DMS53 (cell line): ENCODE measurements around the gene ACAD8.

Source experiments
- DNase-seq: peaks from one replicate; lab custom pipeline; 2025; lab: John Stamatoyannopoulos, UW

ACAD8 gene

DNA sequence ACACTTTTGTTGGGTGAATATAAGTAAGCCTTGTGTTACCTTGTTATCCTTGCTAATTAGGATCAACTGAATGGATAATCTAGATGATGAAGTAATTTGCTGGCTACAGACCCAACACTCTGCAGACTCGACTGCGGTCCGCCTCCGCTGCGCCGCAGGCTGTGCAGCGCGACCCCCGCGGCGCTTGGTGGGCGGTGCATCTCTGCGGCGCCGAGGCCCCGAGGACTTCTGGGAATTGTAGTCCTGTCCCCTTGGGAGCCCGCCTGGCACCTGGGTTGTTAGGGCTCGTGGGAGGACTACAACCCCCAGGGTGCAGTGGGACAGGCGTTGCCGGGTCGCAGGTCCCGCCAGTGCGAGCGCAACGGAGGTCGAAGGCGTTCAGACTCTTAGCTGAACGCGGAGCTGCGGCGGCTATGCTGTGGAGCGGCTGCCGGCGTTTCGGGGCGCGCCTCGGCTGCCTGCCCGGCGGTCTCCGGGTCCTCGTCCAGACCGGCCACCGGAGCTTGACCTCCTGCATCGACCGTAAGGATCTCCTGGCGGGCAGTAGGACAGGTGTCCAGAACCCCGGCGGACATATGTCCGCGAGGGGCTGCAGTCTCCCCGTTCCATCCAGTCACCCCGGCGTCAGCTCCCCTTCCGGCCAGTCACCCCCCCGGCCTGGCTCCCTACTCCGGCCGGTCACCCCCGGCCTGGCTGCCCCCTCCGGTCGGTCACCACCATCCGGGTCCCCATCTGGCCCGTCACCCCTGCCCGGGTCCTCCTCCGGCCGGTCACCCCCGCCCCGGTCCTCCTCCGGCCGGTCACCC lies at the start of gene ACAD8, which contains the start of gene THYN1:
ACAD8 (plus strand) TSS at position 381 of the 806 bp plus-strand sequence; CDS start at position 414, 33 bp downstream.
THYN1 (minus strand) TSS at position 165 of the 806 bp plus-strand sequence. CDS start 470 bp downstream, outside the sequence.
- peak; percentile 98 for DNase-seq

DNA sequence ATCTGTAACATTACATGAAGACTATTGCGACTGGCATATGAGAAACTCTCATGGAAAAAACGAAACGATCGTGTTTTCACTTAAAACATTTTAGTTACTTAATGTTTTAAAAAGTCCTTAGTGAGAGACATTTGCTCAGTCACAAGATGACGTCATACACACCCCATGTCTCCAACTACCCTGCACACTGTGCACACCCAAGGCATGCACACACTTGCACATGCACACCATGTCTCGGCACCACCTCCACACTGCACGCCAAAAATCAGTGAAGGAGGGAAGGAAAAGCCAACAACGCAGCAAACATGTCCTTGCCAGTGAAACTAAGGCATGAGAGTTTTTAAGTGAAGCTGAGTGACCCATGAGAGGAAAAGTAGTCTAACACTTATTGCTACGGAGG lies 47.6 kb upstream of the ACAD8 start:
- no peak for DNase-seq

DNA sequence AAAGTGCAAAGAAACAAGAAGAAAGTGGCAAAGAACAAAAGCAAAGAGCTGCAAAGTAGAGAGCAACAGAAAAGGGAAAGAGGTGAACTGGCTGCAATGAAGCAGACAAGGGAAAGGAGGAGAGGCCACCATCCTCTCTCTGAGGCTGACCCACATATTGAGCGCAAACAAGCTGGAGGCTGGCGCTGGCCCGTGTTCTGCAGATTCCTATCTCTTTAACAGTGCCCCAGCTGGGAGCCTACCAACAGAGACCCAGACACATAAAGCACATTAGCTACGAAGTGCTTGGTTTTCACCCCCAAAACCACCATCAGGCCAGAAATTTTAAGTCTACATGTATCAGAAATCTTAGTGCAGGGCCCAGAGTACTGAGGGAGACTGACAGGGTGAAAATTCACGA lies 47.2 kb upstream of the ACAD8 start:
- DNase-seq, result no peak

DNA sequence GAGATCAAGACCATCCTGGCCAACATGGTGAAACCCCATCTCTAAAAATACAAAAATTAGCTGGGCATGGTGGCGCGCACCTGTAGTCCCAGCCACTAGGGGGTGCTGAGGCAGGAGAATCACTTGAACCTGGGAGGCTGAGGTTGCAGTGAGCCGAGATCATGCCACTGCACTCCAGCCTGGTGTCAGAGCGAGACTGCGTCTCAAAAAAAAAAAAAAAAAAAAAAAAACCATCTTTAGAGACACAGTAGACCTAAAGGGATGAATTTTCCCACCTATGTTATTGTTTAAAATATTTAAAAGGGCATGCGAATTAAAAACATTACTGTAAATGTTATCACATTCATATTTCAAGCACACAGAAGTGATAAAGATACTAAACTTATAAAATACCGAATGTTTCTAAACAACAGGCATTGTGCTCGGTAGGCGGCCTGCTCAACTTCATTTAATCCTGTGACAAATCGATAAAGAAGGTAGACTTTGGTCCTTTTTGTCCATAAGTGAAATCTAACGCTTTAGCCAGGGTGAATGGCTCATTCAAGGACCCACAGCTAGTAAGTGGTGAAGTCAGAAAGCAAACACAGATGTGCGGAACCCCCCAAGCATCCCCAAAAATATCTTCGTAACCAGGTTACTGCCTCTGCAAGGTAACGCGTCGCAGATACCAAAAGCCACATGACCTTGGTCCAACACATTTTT lies 45.7 kb upstream of the ACAD8 start:
- DNase-seq, result peak; percentile 68

DNA sequence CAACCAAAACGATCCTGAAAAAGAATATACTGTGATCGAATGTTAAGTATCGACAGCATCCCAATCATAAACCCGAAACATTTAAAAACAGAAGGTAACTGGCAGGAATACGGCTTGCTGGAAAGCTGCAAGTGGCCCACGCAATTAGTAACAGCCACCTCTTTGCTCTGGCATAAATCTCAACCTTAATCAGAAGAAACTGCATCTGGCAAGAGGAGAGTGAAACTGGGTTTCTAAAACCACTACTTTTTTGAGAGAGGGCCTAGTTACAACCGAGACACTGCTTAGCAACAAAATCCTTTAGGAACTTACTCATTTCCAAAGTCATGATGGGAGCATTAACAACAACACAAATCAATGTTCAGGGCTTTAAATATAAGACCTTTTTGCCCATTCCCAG lies 37.5 kb upstream of the ACAD8 start:
- DNase-seq, result no peak

DNA sequence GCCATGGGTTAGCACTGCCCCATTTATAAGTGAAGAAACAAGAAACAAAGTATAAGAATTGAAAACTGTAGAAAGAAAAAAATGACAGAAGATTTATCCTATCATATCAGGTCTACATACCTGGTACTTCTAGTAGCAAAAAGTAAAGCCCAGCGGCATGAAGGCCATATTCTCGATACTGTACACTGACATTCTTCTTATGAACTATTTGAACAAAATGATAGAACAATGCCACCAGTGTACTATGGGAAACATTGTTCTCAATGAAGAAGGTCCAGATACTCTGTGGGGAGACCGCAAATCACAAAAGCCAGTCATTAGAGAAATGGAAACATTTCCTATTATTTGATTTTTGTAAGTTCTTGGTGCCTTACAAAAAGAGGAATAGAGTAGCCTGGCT lies 36.6 kb upstream of the ACAD8 start:
- no peak for DNase-seq

DNA sequence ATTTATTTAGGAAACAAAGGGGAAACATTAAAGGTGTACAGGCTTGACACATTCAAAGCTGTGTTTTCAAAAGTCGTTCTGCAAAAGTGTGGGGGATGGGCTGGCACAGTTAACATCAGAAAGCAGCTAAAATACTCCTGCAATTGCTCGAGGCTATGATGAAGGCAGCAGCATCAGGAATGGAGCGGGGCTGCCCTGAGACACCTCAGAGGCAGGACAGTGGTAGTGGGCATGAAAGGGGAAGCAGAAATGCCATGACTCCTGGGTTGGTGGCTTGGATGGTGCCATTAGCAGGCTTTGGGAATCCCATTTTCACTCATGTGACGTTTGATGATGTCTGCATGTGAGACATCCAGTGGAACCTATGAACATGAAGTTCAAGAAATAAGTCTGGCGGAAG lies 30.2 kb upstream of the ACAD8 start:
- peak; percentile 39 for DNase-seq

DNA sequence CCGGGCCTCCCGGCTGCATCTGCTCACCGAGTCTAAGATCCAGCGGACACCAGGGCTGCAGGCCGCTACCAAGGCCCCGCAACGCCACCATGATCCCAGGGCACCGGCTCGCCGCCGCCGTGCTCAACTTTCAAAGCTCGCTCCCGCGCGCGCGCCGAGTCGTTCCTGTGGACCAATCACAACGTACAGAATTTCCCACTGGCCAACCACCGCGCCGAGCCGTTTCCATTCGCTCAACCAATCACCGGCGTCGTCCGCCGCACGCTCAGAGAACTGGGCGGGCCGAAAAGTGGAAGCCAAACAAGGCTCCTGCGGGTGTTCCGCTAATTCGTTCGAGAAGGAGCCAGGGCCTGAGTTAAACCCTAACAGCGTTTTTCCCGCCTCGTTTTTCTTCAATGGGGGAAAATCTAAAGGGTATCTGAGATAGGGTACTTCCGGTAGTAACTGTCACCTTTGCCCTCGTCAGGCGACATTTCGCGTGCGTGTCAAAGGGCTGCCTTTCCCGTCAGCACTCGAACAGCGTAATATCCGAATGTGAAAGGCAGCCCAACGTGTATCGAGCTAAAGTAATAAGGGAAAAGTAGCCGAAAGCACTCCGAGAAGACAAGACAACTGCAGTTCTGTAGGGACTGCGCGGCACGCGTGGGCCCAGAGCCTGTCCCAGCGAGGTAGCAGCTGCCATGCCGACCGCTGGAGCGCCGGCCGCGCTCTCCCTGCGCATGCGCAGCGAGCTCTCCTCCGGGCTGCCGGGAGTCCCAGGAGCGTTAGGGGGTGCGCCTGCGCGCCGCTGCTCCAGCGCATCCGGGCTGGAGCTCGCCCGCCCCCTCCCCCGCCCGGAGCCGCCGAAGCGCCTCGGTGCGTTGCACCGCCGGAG lies 29.3 kb upstream of the ACAD8 start, which contains the start of the genes NCAPD3 and VPS26B:
NCAPD3 (minus strand) TSS at position 132 of the 874 bp plus-strand sequence; CDS start at position 91, 41 bp downstream.
VPS26B (plus strand) TSS at position 836 of the 874 bp plus-strand sequence. CDS start 452 bp downstream, outside the sequence.
- peak; percentile 99 for DNase-seq

DNA sequence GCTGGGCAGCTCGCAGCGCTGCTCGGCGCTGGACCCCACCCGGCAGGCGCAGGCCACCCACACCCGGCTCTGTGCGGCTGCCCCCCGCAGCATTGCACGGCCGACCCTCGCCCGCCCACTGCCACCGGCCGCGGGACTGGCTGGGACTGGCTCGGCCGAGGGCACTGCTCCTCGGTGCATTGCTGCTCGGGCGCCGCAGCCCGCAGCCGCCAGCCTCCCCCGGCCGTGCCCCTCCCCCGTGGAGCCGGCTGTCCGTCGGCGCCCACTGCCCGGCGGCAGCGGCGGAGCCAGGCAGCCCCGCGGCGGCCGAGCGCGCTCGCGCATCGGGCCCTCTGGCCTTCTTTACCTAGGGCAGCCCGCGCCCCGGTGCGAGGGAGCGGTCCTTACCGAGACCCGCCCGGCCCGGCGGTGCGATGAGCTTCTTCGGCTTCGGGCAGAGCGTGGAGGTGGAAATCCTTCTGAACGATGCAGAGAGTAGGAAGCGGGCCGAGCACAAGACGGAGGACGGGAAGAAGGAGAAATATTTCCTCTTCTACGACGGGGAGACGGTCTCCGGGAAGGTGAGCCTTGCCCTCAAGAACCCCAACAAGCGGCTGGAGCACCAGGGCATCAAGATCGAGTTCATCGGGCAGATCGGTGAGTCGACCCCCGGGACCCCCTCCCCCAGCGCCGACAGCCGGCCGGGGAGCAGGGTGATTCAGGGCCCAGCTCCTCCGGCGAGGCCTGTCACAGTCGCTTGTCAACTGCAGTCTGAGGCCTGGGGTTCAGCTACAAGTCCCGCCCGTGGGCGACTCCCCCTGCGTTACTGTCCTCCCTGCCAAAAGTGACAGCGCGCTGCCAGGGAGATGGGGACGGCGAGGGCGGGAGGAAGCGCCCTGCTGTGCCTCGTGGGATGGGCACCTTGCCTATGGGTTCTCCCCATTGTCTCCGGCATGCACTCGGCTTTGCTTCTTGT lies 28.4 kb upstream of the ACAD8 start:
- DNase-seq, result peak; percentile 78

DNA sequence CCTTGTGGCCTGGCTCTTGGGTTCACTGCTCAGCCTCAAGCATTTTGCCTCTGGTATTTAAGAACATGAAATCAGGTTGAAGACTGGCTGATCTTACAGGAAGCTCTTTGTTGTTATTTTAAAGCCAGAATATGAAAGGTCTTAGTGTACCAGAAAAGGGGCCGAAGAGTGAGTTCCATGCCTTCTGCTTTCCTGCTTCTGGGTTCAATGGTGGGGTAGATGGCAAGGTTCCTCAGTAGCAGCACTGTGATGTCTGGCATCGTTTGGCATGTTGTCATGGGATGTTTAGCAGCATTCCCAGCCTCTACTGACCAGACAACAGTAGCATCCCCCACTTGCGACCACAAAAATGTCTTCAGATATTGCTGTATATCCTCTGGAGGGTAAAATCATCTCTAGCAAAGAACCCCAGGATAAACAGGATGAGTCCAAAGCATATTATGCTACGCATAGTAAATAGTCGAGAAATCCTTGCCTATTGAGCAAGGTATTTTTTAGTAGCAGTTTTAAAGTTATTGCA lies 26.5 kb upstream of the ACAD8 start:
- DNase-seq, result no peak

DNA sequence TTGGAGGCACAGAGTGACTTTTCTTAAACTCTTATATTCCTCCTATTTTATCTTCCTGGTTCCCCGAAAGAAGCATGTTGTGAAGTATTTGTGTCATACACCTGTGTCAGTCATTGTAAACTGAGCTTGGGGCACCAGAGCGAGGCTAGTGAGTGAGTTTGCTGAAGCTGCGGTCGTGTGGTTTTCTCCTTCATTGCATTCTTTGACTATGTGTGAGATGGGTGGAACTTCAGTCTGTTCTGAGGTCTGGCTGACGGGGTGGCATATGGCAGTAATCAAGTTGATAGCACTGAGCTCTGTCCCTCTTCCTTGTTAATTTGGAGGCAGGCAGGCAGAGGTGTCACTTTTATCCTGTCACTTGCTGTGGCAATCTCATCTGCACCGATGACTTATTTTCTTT lies 24.7 kb upstream of the ACAD8 start:
- DNase-seq, result no peak

DNA sequence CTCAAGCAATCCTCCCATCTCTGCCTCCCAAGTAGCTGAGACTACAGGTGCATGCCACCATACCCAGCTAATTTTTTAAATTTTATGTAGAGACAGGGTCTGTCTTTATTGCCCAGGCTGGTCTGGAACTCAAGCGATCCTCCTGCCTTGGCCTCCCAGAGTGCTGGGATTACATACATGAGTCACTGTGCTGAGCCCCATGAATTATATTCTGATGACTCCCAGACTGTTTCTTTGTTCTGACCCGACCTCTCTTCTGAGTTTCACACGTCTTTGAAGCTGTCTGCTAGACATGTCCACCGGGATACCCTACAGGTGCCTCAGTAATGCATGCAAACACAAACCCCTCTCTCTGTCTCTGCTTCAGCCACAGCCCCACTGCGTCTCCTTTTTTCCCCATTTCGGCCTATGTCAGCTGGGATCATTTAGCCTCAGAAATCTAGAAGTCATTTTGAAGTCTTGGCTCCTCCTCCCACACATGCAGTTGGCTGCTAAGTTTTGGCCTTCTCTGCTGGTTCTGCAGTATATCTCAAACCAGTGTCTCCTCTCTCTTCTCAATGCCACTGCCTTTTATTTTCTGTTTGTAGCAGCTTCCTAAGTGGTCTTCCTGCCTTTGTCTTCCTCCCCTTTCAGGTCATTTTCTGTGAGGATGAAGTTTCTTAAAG lies 24.1 kb upstream of the ACAD8 start:
- DNase-seq, result no peak

DNA sequence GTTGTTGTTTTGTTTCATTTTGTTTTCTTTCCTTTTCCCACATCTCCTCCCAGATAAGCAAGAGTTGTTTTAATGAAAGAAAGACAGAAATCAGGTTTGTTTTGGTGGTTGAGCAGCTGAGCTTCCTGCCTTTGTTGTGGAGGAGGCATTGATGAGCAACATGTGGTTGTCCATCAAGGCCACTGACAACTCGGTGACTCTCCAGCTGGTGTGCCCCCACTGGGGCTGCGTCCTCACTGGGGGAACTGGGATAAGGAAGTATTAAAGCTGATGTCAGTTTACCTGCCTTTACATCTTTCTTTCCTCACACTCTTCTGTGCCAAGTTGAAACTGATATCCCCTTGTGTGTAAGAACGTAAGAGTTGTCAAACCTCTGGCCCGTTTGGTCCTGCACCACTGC lies 23.0 kb upstream of the ACAD8 start:
- no peak for DNase-seq

DNA sequence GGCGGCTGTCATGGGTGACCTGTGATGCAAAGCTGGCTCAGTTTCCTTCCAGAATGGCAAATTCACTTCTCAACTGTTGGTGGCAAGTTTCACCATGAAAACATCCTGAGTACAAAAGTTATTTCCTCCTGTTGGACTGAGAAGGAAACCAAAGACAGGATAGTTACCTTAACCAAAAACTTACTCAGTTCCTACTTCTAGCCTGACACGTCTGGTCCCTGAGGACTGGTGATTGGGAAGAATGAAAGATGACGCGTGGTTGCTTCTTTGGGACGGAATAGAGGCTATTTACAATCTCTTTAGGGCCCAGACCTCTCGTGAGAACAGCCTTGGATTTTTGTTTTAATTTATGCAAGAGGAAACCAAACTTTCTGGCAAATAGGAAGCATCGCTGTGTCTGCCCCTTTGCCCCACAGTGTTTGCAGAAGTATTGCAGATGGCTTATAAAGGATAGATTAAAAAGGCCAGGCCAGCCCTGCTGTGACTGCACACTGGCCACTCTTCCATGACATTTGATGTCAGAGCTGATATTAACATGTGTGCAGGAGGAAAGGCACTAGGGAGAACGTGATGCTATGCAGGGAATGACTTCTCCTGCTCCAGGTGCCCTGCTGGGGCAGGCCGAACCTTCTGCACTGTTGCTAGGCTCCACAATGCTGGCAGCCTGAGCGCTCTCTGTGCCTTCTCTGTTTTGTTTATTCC lies 21.3 kb upstream of the ACAD8 start:
- no peak for DNase-seq

DNA sequence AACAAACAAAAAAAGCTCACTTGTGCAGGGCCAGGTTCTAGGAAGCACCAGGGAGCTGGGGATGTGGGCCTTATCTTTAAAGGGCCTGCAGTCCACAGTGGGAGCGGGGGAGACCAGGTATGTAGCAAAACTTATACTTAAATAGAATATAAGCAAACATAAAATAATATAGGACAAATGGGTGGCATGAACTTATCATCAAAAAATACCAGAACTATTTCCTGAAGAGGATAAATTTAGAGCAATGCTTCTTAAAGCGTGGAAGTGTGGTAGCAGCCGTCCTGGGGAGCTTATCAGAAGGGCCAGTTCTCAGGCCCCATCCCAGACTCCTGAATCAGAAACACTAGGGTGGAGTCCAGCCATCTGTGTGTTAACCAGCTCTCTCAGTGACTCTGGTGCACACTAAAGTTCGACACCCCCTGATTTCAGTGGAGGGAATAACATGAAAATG lies 19.6 kb upstream of the ACAD8 start:
- DNase-seq, result no peak

DNA sequence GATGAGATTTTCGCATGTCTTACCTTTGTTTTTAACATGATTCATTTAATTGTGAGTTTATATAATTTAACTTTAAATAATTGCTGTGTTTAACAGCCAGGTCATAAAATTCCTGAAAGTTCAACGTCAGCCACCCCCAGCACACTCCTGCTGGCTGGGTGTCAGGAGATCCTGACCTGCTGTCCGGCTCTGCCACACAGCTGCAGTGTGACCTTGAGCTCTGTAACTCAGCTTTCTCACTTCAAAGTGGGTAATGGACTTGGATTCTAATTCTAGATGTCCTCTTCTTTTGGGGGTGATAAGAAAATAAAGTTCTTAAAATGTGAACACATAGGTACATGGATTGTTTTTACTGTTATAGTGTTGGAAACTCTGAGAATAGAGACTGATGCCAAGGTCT lies 18.0 kb upstream of the ACAD8 start:
- no peak for DNase-seq

DNA sequence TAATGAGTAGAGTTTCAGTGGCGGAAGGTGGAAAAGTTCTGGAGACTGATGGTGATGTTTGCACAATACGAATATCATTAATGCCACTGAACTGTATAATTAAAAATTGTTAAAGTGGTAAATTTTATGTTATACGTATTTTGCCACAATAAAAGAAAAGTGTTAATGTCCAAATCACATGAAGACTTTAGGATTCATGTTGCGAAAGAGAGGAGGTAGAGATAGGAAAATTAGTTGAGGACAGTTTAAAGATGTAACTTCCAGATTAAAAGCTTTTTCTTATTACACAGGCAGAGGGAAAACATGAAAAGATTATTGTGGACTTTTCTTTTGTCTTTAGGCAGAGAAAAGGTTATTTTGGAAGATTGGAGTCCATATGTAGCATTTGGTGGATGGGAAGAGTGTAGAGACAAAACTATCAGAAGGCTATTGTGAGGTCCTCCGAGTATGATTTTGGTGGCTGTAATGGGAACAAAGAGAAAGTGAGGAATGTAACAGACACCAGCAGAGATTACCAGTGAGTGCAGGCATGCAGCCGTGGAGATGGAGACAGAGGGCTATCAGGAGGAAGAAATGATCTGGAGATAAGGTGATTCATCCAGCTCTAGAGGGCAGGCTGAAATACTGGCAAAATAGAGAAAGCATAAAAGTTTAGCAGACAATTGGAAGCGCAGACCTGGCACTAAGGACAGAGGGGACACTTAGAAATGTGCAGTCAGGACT lies 16.4 kb upstream of the ACAD8 start:
- DNase-seq, result no peak

DNA sequence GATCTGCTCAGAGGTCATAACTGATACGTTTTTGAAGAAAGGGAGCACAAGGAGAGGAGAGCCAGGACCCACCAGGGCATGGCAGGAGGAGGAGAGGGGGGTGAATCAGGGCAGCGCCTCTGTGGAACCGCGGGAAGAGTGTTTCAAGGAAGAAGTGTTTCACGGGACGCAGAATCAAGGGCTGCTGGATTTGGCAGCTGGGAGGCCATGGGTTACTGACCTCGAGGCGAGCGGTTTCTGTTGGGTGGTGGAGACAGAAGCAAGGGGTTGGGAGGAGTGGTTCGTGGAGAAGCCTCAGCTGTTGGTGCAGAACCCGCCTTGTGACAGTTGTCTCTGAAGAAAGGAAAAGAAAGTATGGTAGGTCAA lies 15.8 kb upstream of the ACAD8 start:
- DNase-seq, result no peak

DNA sequence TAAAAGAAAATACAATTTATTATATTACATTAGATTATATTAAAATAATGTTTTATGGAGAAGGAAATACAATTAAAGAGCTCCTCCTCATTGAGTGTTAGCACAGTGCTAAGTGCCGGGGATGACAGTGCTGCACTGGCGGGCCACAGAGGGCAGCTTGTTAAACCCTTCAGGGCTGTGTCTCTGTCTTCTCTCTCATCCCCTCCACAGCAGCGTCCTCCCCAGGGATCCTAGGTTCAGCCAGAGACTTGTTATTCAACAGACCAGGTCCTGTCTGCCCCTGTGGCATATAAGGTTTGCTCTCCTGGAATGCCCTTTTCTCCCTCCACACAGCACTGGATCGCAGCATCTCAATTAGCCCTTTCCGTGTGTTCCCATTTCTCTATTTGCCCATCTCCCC lies 14.4 kb upstream of the ACAD8 start:
- DNase-seq, result no peak
